DMS79 treated with DMSO at 0.1 percent for 48 hours (cell line): ENCODE results near the gene OXNAD1.

Experiments
- DNase-seq: peaks from one replicate; lab custom pipeline; 2025; lab: John Stamatoyannopoulos, UW

The OXNAD1 gene

GRCh38 chr3:16279010-16279801 is 14.2 kb downstream of the OXNAD1 start:
- no peak for DNase-seq

GRCh38 chr3:16280671-16281070 is 15.7 kb downstream of the OXNAD1 start:
- DNase-seq = no peak

- DNase-seq = no peak
Measured at GRCh38 chr3:16284633-16285032, 19.6 kb downstream of the OXNAD1 start.

GRCh38 chr3:16286161-16286560 is 21.1 kb downstream of the OXNAD1 start:
- DNase-seq = no peak

GRCh38 chr3:16286751-16287543 is 21.9 kb downstream of the OXNAD1 start:
- DNase-seq = no peak

- no peak for DNase-seq
Measured at GRCh38 chr3:16288664-16289063, 23.7 kb downstream of the OXNAD1 start.

GRCh38 chr3:16289144-16289889 is 24.3 kb downstream of the OXNAD1 start:
- DNase-seq = no peak

- peak; percentile 30 for DNase-seq
Measured at GRCh38 chr3:16290007-16290826, 25.2 kb downstream of the OXNAD1 start.

- DNase-seq = no peak
Measured at GRCh38 chr3:16290827-16291196, 25.8 kb downstream of the OXNAD1 start.

- DNase-seq = no peak
Measured at GRCh38 chr3:16294844-16295243, 29.8 kb downstream of the OXNAD1 start.

- DNase-seq = no peak
Measured at GRCh38 chr3:16295298-16295890, 30.4 kb downstream of the OXNAD1 start.

- peak; percentile 62 for DNase-seq
Measured at GRCh38 chr3:16297997-16298885, 33.2 kb downstream of the OXNAD1 start.

- DNase-seq = no peak
Measured at GRCh38 chr3:16298891-16299290, 33.9 kb downstream of the OXNAD1 start.

GRCh38 chr3:16299746-16300145 is 34.7 kb downstream of the OXNAD1 start:
- DNase-seq = no peak

- no peak for DNase-seq
Measured at GRCh38 chr3:16300307-16300706, 35.3 kb downstream of the OXNAD1 start.

GRCh38 chr3:16300881-16301359 is 35.9 kb downstream of the OXNAD1 start:
- DNase-seq = no peak

- DNase-seq = peak; percentile 61
Measured at GRCh38 chr3:16301507-16301906, 36.5 kb downstream of the OXNAD1 start.

- DNase-seq = peak; percentile 17
Measured at GRCh38 chr3:16302082-16302631, 37.1 kb downstream of the OXNAD1 start.

- no peak for DNase-seq
Measured at GRCh38 chr3:16303037-16303575, 38.1 kb downstream of the OXNAD1 start.
